Measurements from ENCODE around the gene HLCS.

DNA sequence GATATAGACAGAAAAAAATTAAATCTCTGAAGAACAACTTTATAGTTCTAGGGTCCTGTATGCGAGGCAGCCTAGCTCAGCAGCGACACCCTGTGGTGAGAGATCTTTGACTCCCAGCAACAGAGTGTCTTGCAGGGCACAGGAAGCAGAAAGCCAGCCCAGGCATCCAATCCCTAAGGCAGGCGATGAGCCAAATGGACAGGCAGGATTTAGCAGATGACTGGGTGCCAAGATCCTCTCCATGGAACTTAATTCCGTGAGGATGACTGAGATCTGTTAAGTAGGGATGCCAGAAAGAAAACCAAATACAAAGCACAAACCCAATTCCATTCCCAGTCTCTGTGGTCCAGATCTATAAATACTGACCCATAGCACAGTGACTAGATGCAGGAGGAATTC lies 38.8 kb downstream of the HLCS start:
- TF ChIP-seq, protein P1, sequence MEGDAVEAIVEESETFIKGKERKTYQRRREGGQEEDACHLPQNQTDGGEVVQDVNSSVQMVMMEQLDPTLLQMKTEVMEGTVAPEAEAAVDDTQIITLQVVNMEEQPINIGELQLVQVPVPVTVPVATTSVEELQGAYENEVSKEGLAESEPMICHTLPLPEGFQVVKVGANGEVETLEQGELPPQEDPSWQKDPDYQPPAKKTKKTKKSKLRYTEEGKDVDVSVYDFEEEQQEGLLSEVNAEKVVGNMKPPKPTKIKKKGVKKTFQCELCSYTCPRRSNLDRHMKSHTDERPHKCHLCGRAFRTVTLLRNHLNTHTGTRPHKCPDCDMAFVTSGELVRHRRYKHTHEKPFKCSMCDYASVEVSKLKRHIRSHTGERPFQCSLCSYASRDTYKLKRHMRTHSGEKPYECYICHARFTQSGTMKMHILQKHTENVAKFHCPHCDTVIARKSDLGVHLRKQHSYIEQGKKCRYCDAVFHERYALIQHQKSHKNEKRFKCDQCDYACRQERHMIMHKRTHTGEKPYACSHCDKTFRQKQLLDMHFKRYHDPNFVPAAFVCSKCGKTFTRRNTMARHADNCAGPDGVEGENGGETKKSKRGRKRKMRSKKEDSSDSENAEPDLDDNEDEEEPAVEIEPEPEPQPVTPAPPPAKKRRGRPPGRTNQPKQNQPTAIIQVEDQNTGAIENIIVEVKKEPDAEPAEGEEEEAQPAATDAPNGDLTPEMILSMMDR (IDR thresholded peaks at IDR 0.05; ENCODE audit: extremely low read depth in 1 of 2, insufficient read depth in 1 of 2, low read depth in 1 of 2, low read length in 2 of 2), result peak; percentile 82 to 89
- TF ChIP-seq, protein P2, sequence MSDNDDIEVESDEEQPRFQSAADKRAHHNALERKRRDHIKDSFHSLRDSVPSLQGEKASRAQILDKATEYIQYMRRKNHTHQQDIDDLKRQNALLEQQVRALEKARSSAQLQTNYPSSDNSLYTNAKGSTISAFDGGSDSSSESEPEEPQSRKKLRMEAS (IDR thresholded peaks at IDR 0.05; ENCODE audit: insufficient read depth, insufficient read length), result no peak
- TF ChIP-seq POLR2A (IDR thresholded peaks at IDR 0.05; ENCODE audit: low read depth, low read length), result no peak

All from endothelial cell of umbilical vein (primary cell).